ENCODE data around the gene CCDC102A. TPM values are rescaled to one million over a fixed set of nuclear protein-coding genes. Genes with fewer than 3 reads are reported as not detected.

The CCDC102A gene
- total and polyA plus RNA-seq, 2 of the 13 experiments (the other 11 are each of a cell fraction or from before 2014, with no cell fraction given) = 2.1 to 2.8 TPM

DNA sequence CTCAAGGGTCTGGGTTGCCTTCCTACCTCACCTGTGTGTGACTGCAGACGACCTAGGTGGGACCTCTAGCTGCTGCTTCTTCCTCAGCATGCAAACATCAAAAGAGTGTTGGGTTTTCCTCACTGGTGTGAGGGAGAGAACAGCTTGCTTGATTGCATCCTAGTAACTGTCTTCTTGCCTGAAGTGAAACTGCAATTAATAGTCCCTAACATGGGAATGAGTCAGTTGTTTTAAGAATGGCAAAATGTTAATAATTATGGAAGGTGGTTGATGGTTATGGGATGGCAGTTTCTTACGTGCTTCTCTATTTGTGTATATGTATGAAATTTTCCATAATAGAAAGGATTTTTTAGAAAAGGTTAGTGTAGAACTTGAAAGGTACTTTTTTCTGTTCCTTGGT, 68.0 kb downstream of the CCDC102A start:
- no peaks in the 10 kb centered on the region for H4K20me1 ChIP-seq (ENCODE audit: insufficient read depth, low read length)
- ChIA-PET CTCF (ENCODE audit: low intra/inter-chr PET ratio, low total read pairs) (no interaction called here), POLR2A (interaction anchor here (1.4 kb wide), 2 partner anchors 11 to 21 kb away, joined by 3 to 4 read pairs; partner anchors contain the start of genes CIAPIN1 and COQ9)
- peaks cover 35 to 77% of the 10 kb centered on the region in 2 experiments for H3K36me3 ChIP-seq (replicated peaks in 1 of 2; ENCODE audit: control insufficient read depth in 1 of 2, insufficient read depth in 2 of 2, low read length in 2 of 2)
- WGBS (ENCODE audit: low lambda C conversion rate) = 98% methylated on average over 2 of the region's 2 CpGs
- TF ChIP-seq SP1 (IDR thresholded peaks at IDR 0.05) (no peak), SP1 (CRISPR knock-in tag; IDR thresholded peaks at IDR 0.05) (no peak), RBAK (CRISPR knock-in tag; IDR thresholded peaks at IDR 0.05) (no peak), KLF9 (CRISPR knock-in tag; IDR thresholded peaks at IDR 0.05; ENCODE audit: low read depth) (no peak), CREM (IDR thresholded peaks at IDR 0.05) (no peak), CREM (CRISPR knock-in tag; IDR thresholded peaks at IDR 0.05) (no peak), NCOA2 (CRISPR knock-in tag; IDR thresholded peaks at IDR 0.05) (no peak), MAF1 (CRISPR knock-in tag; IDR thresholded peaks at IDR 0.05; ENCODE audit: borderline replicate concordance) (no peak), ZEB1 (IDR thresholded peaks at IDR 0.05; ENCODE audit: insufficient replicate concordance, low read depth) (no peak), ZNF589 (CRISPR knock-in tag; conservative IDR thresholded peaks at IDR 0.05) (no peak), MAFF (IDR thresholded peaks at IDR 0.05; ENCODE audit: low read depth, low read length) (no peak), ZKSCAN1 (IDR thresholded peaks at IDR 0.05; ENCODE audit: low read length) (no peak), NFKBIZ (CRISPR knock-in tag; IDR thresholded peaks at IDR 0.05) (no peak), CREBL2 (CRISPR knock-in tag; IDR thresholded peaks at IDR 0.05; ENCODE audit: borderline replicate concordance) (no peak), FOXO1 (CRISPR knock-in tag; IDR thresholded peaks at IDR 0.05) (no peak), ZNF510 (CRISPR knock-in tag; IDR thresholded peaks at IDR 0.05; ENCODE audit: low read depth) (no peak), HMG20A (CRISPR knock-in tag; IDR thresholded peaks at IDR 0.05; ENCODE audit: borderline replicate concordance) (no peak), SYNCRIP (IDR thresholded peaks at IDR 0.05; ENCODE audit: insufficient read depth, low read depth, low read length) (no peak)
- TF ChIP-seq, protein P1, sequence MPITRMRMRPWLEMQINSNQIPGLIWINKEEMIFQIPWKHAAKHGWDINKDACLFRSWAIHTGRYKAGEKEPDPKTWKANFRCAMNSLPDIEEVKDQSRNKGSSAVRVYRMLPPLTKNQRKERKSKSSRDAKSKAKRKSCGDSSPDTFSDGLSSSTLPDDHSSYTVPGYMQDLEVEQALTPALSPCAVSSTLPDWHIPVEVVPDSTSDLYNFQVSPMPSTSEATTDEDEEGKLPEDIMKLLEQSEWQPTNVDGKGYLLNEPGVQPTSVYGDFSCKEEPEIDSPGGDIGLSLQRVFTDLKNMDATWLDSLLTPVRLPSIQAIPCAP (CRISPR knock-in tag; IDR thresholded peaks at IDR 0.05; ENCODE audit: low read depth) = no peak
- intact Hi-C loops (cut with micrococcal nuclease; ENCODE audit: unreplicated experiment) (no loop called here), in situ Hi-C loops (cut with HindIII; ENCODE audit: extremely low pct_ligation_motif_present, low pct_unique_long_range_greater_than_20kb) (no loop called here)
- H3K27ac ChIP-seq (ENCODE audit: extremely low read length, insufficient read depth, low read length) = no peak overlapping the region
- peaks cover 69% of the 10 kb centered on the region for H3K4me1 ChIP-seq (ENCODE audit: insufficient read depth, low read length)
- H3K4me2 ChIP-seq (ENCODE audit: low read depth, low read length) = no peak overlapping the region
- no peak overlapping the region for H2AFZ ChIP-seq (ENCODE audit: low read length)
- H3K9me3 ChIP-seq (ENCODE audit: low read length) = no peaks in the 10 kb centered on the region
- BruUV-seq (replicated peaks) = no TSS peak
- no peak overlapping the region for H3K9ac ChIP-seq (ENCODE audit: insufficient read depth, low read depth, low read length)
- H3K79me2 ChIP-seq (ENCODE audit: insufficient read depth, low read length) = peaks cover 28% of the 10 kb centered on the region
- FAIRE-seq (no peak), DNase-seq (ENCODE audit: low spot score) (no peak), ATAC-seq (no peak)
- no peaks in the 10 kb centered on the region; a peak in 1 of 5 replicates for H3K27me3 ChIP-seq (ENCODE audit: control insufficient read depth in 1 of 2, insufficient read depth in 2 of 2, low read length in 2 of 2)
- H3K4me3 ChIP-seq (replicated peaks in 1 of 3; ENCODE audit: insufficient read depth in 1 of 3, low read depth in 2 of 3, low read length in 3 of 3) = no peak overlapping the region

Measured in HepG2 (cell line).